K562 (cell line): ENCODE data around the gene SMG6. TPM values are rescaled to one million over a fixed set of nuclear protein-coding genes. Genes with fewer than 3 reads are reported as not detected.

Experiments used
- ATAC-seq: fragments of 200-7000 bp; cut with Tn5 transposase; 3 replicates; pipeline ENCODE4 v1.9.1; 2020; ENCODE audit warnings: moderate library complexity
- BruUV-seq: library from RNA; stranded (reverse); fragments of 400-500 nt; replicated peaks from 2 replicates; lab custom pipeline; 2021; lab: Mats Ljungman, UMichigan
- CTCF ChIA-PET: fragments of 300-600 bp; formaldehyde crosslinking; extraction: SDS; loops from one replicate; lab custom pipeline; 2021; ENCODE audit warnings: low intra/inter-chr PET ratio; lab: Yijun Ruan, JAX
- POLR2A ChIA-PET: fragments of 300-600, 350-650 bp; sonication (Branson Sonifier 250); formaldehyde crosslinking; extraction: SDS; loops from one replicate; lab custom pipeline; 2021; ENCODE audit warnings: antibody characterized with exemption, inconsistent platforms; lab: Yijun Ruan, JAX
- DNase-seq, 4 experiments: peaks; one replicate each; pipeline versions ENCODE4 v3.0.0 to v3.0.0-alpha.2; 2011 to 2018; ENCODE audit warnings: low spot score in 3 of 4, mixed read lengths in 3 of 4; ENCODE audit errors: extremely low read depth in 1 of 4
- FAIRE-seq: peaks from 2 replicates; lab custom pipeline; 2011; peaks lifted over from hg19 to GRCh38; lab: Jason Lieb, UNC
- H2AFZ ChIP-seq: 2 replicates; pipeline ENCODE4 v1.6.0; 2011; ENCODE audit warnings: low read depth, low read length, control low read depth, inconsistent platforms
- H3K27ac ChIP-seq: fragments of 200-600 bp; 3 replicates; pipeline ENCODE4 v1.8.0; 2011; ENCODE audit warnings: low read depth, mild to moderate bottlenecking, control low read depth, inconsistent platforms, low read length, moderate library complexity, mixed read lengths; ENCODE audit errors: extremely low read depth
- H3K27me3 ChIP-seq, 2 experiments: fragments of 300-600 bp in 1 of 2; 2 replicates in 1 of 2; 3 replicates in 1 of 2; pipeline versions ENCODE4 v1.6.0 to v1.8.0; 2011; ENCODE audit warnings: inconsistent platforms in 2 of 2, low read length in 2 of 2, mild to moderate bottlenecking in 1 of 2, mixed read lengths in 1 of 2, moderate library complexity in 1 of 2; ENCODE audit not compliant: control insufficient read depth in 2 of 2, insufficient read depth in 2 of 2
- H3K36me3 ChIP-seq: fragments of 300-600 bp; 3 replicates; pipeline ENCODE4 v1.8.0; 2011; ENCODE audit warnings: mild to moderate bottlenecking, low read length, inconsistent platforms; ENCODE audit not compliant: control insufficient read depth, insufficient read depth
- H3K4me1 ChIP-seq, 2 experiments: fragments of 200-600 bp in 1 of 2; replicated peaks in 1 of 2; 2 replicates in 1 of 2; 3 replicates in 1 of 2; pipeline versions ENCODE4 v1.5.1 to v1.8.0; 2011; ENCODE audit warnings: inconsistent platforms in 2 of 2, low read length in 2 of 2, mild to moderate bottlenecking in 1 of 2, mixed read lengths in 1 of 2, moderate library complexity in 1 of 2; ENCODE audit not compliant: control insufficient read depth in 2 of 2, insufficient read depth in 2 of 2
- H3K4me2 ChIP-seq: 2 replicates; pipeline ENCODE4 v1.6.1; 2011; ENCODE audit warnings: low read length, control low read depth, inconsistent platforms, mixed read lengths; ENCODE audit not compliant: insufficient read depth
- H3K4me3 ChIP-seq: fragments of 200-600 bp; sonication (generic), shearing (Covaris generic); 2 replicates; pipeline ENCODE4 v1.5.1; 2016; ENCODE audit warnings: control low read depth, inconsistent platforms
- H3K79me2 ChIP-seq: fragments of 200-600 bp; 3 replicates; pipeline ENCODE4 v1.8.0; 2011; ENCODE audit warnings: low read length, inconsistent platforms; ENCODE audit not compliant: control insufficient read depth, insufficient read depth
- H3K9ac ChIP-seq, 2 experiments: 2 replicates each; pipeline versions ENCODE4 v1.6.0 to v1.6.1; 2011; ENCODE audit warnings: low read depth in 2 of 2, low read length in 2 of 2, control low read depth in 1 of 2, inconsistent platforms in 1 of 2, mild to moderate bottlenecking in 1 of 2, mixed read lengths in 1 of 2; ENCODE audit not compliant: insufficient read depth in 1 of 2
- H3K9me1 ChIP-seq: one replicate; pipeline ENCODE4 v1.6.0; 2011; ENCODE audit warnings: inconsistent platforms, mild to moderate bottlenecking, low read length, moderate library complexity; ENCODE audit not compliant: control insufficient read depth, insufficient read depth
- H3K9me3 ChIP-seq: replicated peaks from 2 replicates; pipeline ENCODE4 v1.5.1; 2011; ENCODE audit warnings: low read depth, low read length, inconsistent platforms; ENCODE audit not compliant: control insufficient read depth, insufficient read depth
- H4K20me1 ChIP-seq: replicated peaks from 2 replicates; pipeline ENCODE4 v1.6.1; 2011; ENCODE audit warnings: low read length, inconsistent platforms, mixed read lengths; ENCODE audit not compliant: control insufficient read depth, insufficient read depth
- POLR2AphosphoS5 ChIP-seq: IDR thresholded peaks from 2 replicates; pipeline ENCODE4 v1.6.1; 2011; ENCODE audit warnings: mild to moderate bottlenecking, low read depth, low read length, moderate library complexity; ENCODE audit not compliant: control insufficient read depth, insufficient read depth
- THRAP3 ChIP-seq: fragments of 450-650 bp; IDR thresholded peaks from 2 replicates; pipeline ENCODE4 v1.6.1; 2016; ENCODE audit warnings: mild to moderate bottlenecking, inconsistent platforms, borderline replicate concordance
- ZNF507 ChIP-seq: conservative IDR thresholded peaks from 2 replicates; pipeline ENCODE4 v1.6.1; 2017; ENCODE audit warnings: missing genetic modification characterization, missing compliant biosample characterization
- WGBS: fragments of 100-300 bp; shearing (Covaris generic); methylation state at CpG from one replicate; pipeline ENCODE4 v1.1.6; 2016; ENCODE audit warnings: low coverage, mixed read lengths; ENCODE audit not compliant: insufficient coverage; ENCODE audit errors: missing lambda C conversion rate; 5-methylcytosine and 5-hydroxymethylcytosine counted together
- in situ Hi-C: fragments of 300-500 bp; cut with MboI; formaldehyde crosslinking; loops from 4 replicates; pipeline ENCODE4 v1.15.0; 2018; ENCODE audit warnings: inconsistent platforms, mixed read lengths
- intact Hi-C: fragments of 100-400 bp; cut with micrococcal nuclease; formaldehyde crosslinking; loops from 2 replicates; pipeline ENCODE4 v1.14.2; 2022
- polyA plus RNA-seq, 8 experiments: library from polyadenylated mRNA; depleted of rRNA in 4 of 8; stranded (reverse) in 5 of 8; unstranded in 3 of 8; fragments of >200 nt; fragmentation: Nextera tagmentation in 2 of 8; fragmentation: Illumina TruSeq in 1 of 8; extraction: Ambion mirVana in 2 of 8; extraction: Trizol in 1 of 8; gene quantifications; 2 replicates each; pipeline versions ENCODE4 v1.2.1 to v1.2.3, GENCODE V29; 2011 to 2014; ENCODE audit warnings: inconsistent platforms in 1 of 8, missing spikeins in 1 of 8
- total RNA-seq, 7 experiments: library from RNA; depleted of rRNA in 6 of 7; stranded (reverse); fragments of >200 nt in 6 of 7; fragmentation: Illumina TruSeq in 2 of 7; extraction: Trizol in 2 of 7; gene quantifications; 2 replicates each; pipeline versions ENCODE4 v1.2.1 to v1.2.3, GENCODE V29; 2011 to 2021; ENCODE audit warnings: low replicate concordance in 1 of 7
- TF ChIP-seq, protein P1 (sequence below): sonication (generic); formaldehyde crosslinking; IDR thresholded peaks from 2 replicates; pipeline ENCODE4 v1.8.1; 2023; ENCODE audit warnings: mild to moderate bottlenecking, missing genetic modification reagents, moderate library complexity

Gene SMG6
- total and polyA plus RNA-seq, 9 of the 15 experiments (the other 6 are each of a cell fraction or from before 2014, with no cell fraction given): 0.44 to 13.9 (median 6.0) TPM

DNA sequence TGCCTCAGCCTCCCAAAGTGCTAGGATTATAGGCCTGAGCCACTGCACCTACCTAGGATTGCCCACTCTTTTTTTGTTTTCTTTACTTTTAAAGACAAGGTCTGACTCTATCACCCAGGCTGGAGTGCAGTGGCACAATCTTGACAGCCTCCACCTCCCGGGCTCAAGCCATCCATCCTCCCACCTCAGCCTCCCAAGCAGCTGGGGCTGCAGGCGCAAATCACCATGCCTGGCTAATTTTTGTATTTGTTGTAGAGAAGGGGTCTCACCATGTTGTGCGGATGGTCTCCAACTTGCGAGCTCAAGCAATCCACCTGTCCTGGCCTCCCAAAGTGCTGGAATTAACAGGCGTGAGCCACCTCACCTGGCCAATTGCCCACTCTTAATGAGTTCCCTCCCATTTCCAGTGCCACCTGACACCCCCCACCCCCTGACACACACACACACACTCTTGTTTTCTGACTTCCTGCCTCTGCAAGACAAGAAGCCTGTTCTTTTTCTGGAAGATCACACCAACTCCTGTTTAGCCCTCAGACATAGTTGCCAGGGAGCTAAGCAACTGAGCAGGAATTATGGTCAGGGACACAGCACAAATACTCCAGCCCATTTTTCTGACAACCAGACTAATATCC, 259.2 kb downstream of the SMG6 start (continued):
- TF ChIP-seq THRAP3: no peak
- TF ChIP-seq, protein P1, sequence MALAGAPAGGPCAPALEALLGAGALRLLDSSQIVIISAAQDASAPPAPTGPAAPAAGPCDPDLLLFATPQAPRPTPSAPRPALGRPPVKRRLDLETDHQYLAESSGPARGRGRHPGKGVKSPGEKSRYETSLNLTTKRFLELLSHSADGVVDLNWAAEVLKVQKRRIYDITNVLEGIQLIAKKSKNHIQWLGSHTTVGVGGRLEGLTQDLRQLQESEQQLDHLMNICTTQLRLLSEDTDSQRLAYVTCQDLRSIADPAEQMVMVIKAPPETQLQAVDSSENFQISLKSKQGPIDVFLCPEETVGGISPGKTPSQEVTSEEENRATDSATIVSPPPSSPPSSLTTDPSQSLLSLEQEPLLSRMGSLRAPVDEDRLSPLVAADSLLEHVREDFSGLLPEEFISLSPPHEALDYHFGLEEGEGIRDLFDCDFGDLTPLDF (CRISPR knock-in tag): no peak

DNA sequence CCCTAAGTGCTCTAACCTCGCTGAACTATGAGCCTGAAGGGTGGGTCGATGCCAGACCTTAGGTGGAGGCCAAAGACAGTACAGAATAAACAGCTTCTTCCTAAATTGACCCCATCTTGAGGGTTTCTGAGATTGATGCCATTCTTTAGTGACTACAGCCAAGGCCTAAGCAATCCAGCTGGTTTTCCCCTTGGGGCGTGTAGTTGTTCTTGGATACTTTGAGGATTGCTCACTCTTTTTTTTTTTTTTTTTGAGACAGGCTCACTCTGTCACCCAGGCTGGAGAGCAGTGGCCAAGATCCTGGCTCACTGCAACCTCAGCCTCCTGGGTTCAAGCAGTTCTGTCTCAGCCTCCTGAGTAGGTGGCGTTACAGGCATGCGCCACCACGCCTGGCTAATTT, 259.8 kb downstream of the SMG6 start:
- H3K27me3 ChIP-seq: no peaks in the 10 kb centered on the region
- intact Hi-C loops: no loop called here
- peak; percentile 12; the same call in 1 of the 2 replicates for TF ChIP-seq POLR2AphosphoS5
- TF ChIP-seq ZNF507 (tag): no peak
- no peak for FAIRE-seq
- H3K79me2 ChIP-seq: peaks cover 14% of the 10 kb centered on the region
- BruUV-seq: no TSS peak
- H3K9ac ChIP-seq: no peak overlapping the region
- 81% methylated on average over 6 of the region's 6 CpGs for WGBS
- in situ Hi-C loops: no loop called here
- H3K36me3 ChIP-seq: peaks cover 23% of the 10 kb centered on the region; the same call in 2 of the 3 replicates
- H3K27ac ChIP-seq: no peak overlapping the region
- ChIA-PET CTCF (interaction anchor here (0.6 kb wide), 1 partner anchor 1036 kb away, joined by 3 read pairs; no protein-coding TSS in a partner anchor), POLR2A (no interaction called here)
- no peaks in the 10 kb centered on the region for H4K20me1 ChIP-seq
- H3K4me2 ChIP-seq: no peak overlapping the region
- no peak overlapping the region for H3K4me3 ChIP-seq
- ATAC-seq: no peak
- H3K9me3 ChIP-seq: no peaks in the 10 kb centered on the region
- H2AFZ ChIP-seq: no peak overlapping the region
- DNase-seq: no peak
- H3K4me1 ChIP-seq: peaks cover 5 to 20% of the 10 kb centered on the region in 2 experiments; a peak in 4 of 5 replicates
- H3K9me1 ChIP-seq: no peaks in the 10 kb centered on the region
